K562 (cell line): ENCODE measurements around the gene IGF2R. TPM values are rescaled to one million over a fixed set of nuclear protein-coding genes. Genes with fewer than 3 reads are reported as not detected.

ENCODE experiments used
- ATAC-seq: fragments of 200-7000 bp; cut with Tn5 transposase; 3 replicates; pipeline ENCODE4 v1.9.1; 2020; ENCODE audit warnings: moderate library complexity
- BruUV-seq: library from RNA; stranded (reverse); fragments of 400-500 nt; replicated peaks from 2 replicates; lab custom pipeline; 2021; lab: Mats Ljungman, UMichigan
- CTCF ChIA-PET: fragments of 300-600 bp; formaldehyde crosslinking; extraction: SDS; loops from one replicate; lab custom pipeline; 2021; ENCODE audit warnings: low intra/inter-chr PET ratio; lab: Yijun Ruan, JAX
- POLR2A ChIA-PET: fragments of 300-600, 350-650 bp; sonication (Branson Sonifier 250); formaldehyde crosslinking; extraction: SDS; loops from one replicate; lab custom pipeline; 2021; ENCODE audit warnings: antibody characterized with exemption, inconsistent platforms; lab: Yijun Ruan, JAX
- DNase-seq, 4 experiments: peaks; one replicate each; pipeline versions ENCODE4 v3.0.0 to v3.0.0-alpha.2; 2011 to 2018; ENCODE audit warnings: low spot score in 3 of 4, mixed read lengths in 3 of 4; ENCODE audit errors: extremely low read depth in 1 of 4
- FAIRE-seq: peaks from 2 replicates; lab custom pipeline; 2011; peaks lifted over from hg19 to GRCh38; lab: Jason Lieb, UNC
- H2AFZ ChIP-seq: 2 replicates; pipeline ENCODE4 v1.6.0; 2011; ENCODE audit warnings: low read depth, low read length, control low read depth, inconsistent platforms
- H3K27ac ChIP-seq: fragments of 200-600 bp; 3 replicates; pipeline ENCODE4 v1.8.0; 2011; ENCODE audit warnings: low read depth, mild to moderate bottlenecking, control low read depth, inconsistent platforms, low read length, moderate library complexity, mixed read lengths; ENCODE audit errors: extremely low read depth
- H3K27me3 ChIP-seq, 2 experiments: fragments of 300-600 bp in 1 of 2; 2 replicates in 1 of 2; 3 replicates in 1 of 2; pipeline versions ENCODE4 v1.6.0 to v1.8.0; 2011; ENCODE audit warnings: inconsistent platforms in 2 of 2, low read length in 2 of 2, mild to moderate bottlenecking in 1 of 2, mixed read lengths in 1 of 2, moderate library complexity in 1 of 2; ENCODE audit not compliant: control insufficient read depth in 2 of 2, insufficient read depth in 2 of 2
- H3K36me3 ChIP-seq: fragments of 300-600 bp; 3 replicates; pipeline ENCODE4 v1.8.0; 2011; ENCODE audit warnings: mild to moderate bottlenecking, low read length, inconsistent platforms; ENCODE audit not compliant: control insufficient read depth, insufficient read depth
- H3K4me1 ChIP-seq, 2 experiments: fragments of 200-600 bp in 1 of 2; replicated peaks in 1 of 2; 2 replicates in 1 of 2; 3 replicates in 1 of 2; pipeline versions ENCODE4 v1.5.1 to v1.8.0; 2011; ENCODE audit warnings: inconsistent platforms in 2 of 2, low read length in 2 of 2, mild to moderate bottlenecking in 1 of 2, mixed read lengths in 1 of 2, moderate library complexity in 1 of 2; ENCODE audit not compliant: control insufficient read depth in 2 of 2, insufficient read depth in 2 of 2
- H3K4me2 ChIP-seq: 2 replicates; pipeline ENCODE4 v1.6.1; 2011; ENCODE audit warnings: low read length, control low read depth, inconsistent platforms, mixed read lengths; ENCODE audit not compliant: insufficient read depth
- H3K4me3 ChIP-seq: fragments of 200-600 bp; sonication (generic), shearing (Covaris generic); 2 replicates; pipeline ENCODE4 v1.5.1; 2016; ENCODE audit warnings: control low read depth, inconsistent platforms
- H3K79me2 ChIP-seq: fragments of 200-600 bp; 3 replicates; pipeline ENCODE4 v1.8.0; 2011; ENCODE audit warnings: low read length, inconsistent platforms; ENCODE audit not compliant: control insufficient read depth, insufficient read depth
- H3K9ac ChIP-seq, 2 experiments: 2 replicates each; pipeline versions ENCODE4 v1.6.0 to v1.6.1; 2011; ENCODE audit warnings: low read depth in 2 of 2, low read length in 2 of 2, control low read depth in 1 of 2, inconsistent platforms in 1 of 2, mild to moderate bottlenecking in 1 of 2, mixed read lengths in 1 of 2; ENCODE audit not compliant: insufficient read depth in 1 of 2
- H3K9me1 ChIP-seq: one replicate; pipeline ENCODE4 v1.6.0; 2011; ENCODE audit warnings: inconsistent platforms, mild to moderate bottlenecking, low read length, moderate library complexity; ENCODE audit not compliant: control insufficient read depth, insufficient read depth
- H3K9me3 ChIP-seq: replicated peaks from 2 replicates; pipeline ENCODE4 v1.5.1; 2011; ENCODE audit warnings: low read depth, low read length, inconsistent platforms; ENCODE audit not compliant: control insufficient read depth, insufficient read depth
- H4K20me1 ChIP-seq: replicated peaks from 2 replicates; pipeline ENCODE4 v1.6.1; 2011; ENCODE audit warnings: low read length, inconsistent platforms, mixed read lengths; ENCODE audit not compliant: control insufficient read depth, insufficient read depth
- HDAC2 ChIP-seq: fragments of 450-650 bp; IDR thresholded peaks from 2 replicates; pipeline ENCODE4 v1.6.1; 2016; ENCODE audit warnings: mild to moderate bottlenecking
- SAP30 ChIP-seq: fragments of 200-600 bp; sonication (generic); IDR thresholded peaks from 2 replicates; pipeline ENCODE4 v1.6.1; 2012; ENCODE audit warnings: borderline replicate concordance, low read depth, mild to moderate bottlenecking, moderate library complexity, low read length, control low read depth, inconsistent platforms; ENCODE audit not compliant: insufficient read depth, poor library complexity, severe bottlenecking
- WGBS: fragments of 100-300 bp; shearing (Covaris generic); methylation state at CpG from one replicate; pipeline ENCODE4 v1.1.6; 2016; ENCODE audit warnings: low coverage, mixed read lengths; ENCODE audit not compliant: insufficient coverage; ENCODE audit errors: missing lambda C conversion rate; 5-methylcytosine and 5-hydroxymethylcytosine counted together
- in situ Hi-C: fragments of 300-500 bp; cut with MboI; formaldehyde crosslinking; loops from 4 replicates; pipeline ENCODE4 v1.15.0; 2018; ENCODE audit warnings: inconsistent platforms, mixed read lengths
- intact Hi-C: fragments of 100-400 bp; cut with micrococcal nuclease; formaldehyde crosslinking; loops from 2 replicates; pipeline ENCODE4 v1.14.2; 2022
- polyA plus RNA-seq, 8 experiments: library from polyadenylated mRNA; depleted of rRNA in 4 of 8; stranded (reverse) in 5 of 8; unstranded in 3 of 8; fragments of >200 nt; fragmentation: Nextera tagmentation in 2 of 8; fragmentation: Illumina TruSeq in 1 of 8; extraction: Ambion mirVana in 2 of 8; extraction: Trizol in 1 of 8; gene quantifications; 2 replicates each; pipeline versions ENCODE4 v1.2.1 to v1.2.3, GENCODE V29; 2011 to 2014; ENCODE audit warnings: inconsistent platforms in 1 of 8, missing spikeins in 1 of 8
- total RNA-seq, 7 experiments: library from RNA; depleted of rRNA in 6 of 7; stranded (reverse); fragments of >200 nt in 6 of 7; fragmentation: Illumina TruSeq in 2 of 7; extraction: Trizol in 2 of 7; gene quantifications; 2 replicates each; pipeline versions ENCODE4 v1.2.1 to v1.2.3, GENCODE V29; 2011 to 2021; ENCODE audit warnings: low replicate concordance in 1 of 7
- TF ChIP-seq, protein P1 (sequence below): fragments of 450-650 bp; IDR thresholded peaks from 2 replicates; pipeline ENCODE4 v1.6.1; 2016; ENCODE audit warnings: mild to moderate bottlenecking, moderate library complexity
- TF ChIP-seq, protein P2 (sequence below), 2 experiments: fragments of 450-650 bp in 1 of 2; sonication (generic) in 1 of 2; formaldehyde crosslinking; conservative IDR thresholded peaks; 2 replicates each; pipeline versions ENCODE4 v1.4.0 to v1.8.1; 2020 to 2022; ENCODE audit warnings: mild to moderate bottlenecking in 1 of 2, missing genetic modification reagents in 1 of 2
- TF ChIP-seq, protein P3 (sequence below): sonication (generic); formaldehyde crosslinking; IDR thresholded peaks from 2 replicates; pipeline ENCODE4 v1.8.0; 2022; ENCODE audit warnings: mild to moderate bottlenecking, low read depth, missing genetic modification reagents

IGF2R gene
- total and polyA plus RNA-seq, 9 of the 15 experiments (the other 6 are each of a cell fraction or from before 2014, with no cell fraction given), result 3.5 to 92.3 (median 34.5) TPM

GRCh38 chr6:159981403-159982245, 12.7 kb downstream of the IGF2R start:
- ChIA-PET POLR2A (interaction anchor here (0.6 to 8.1 kb wide), 11 partner anchors 8 to 304 kb away, joined by 3 to 84 read pairs (median 3); no protein-coding TSS in a partner anchor), CTCF (interaction anchor here (0.6 kb wide), 1 partner anchor 15 kb away, joined by 3 read pairs; no protein-coding TSS in a partner anchor)
- peak; percentile 40 for ATAC-seq
- no peaks in the 10 kb centered on the region for H3K9me3 ChIP-seq
- peaks cover 59 to 82% of the 10 kb centered on the region in 2 experiments for H3K4me1 ChIP-seq
- H3K9me1 ChIP-seq, result peaks cover 17% of the 10 kb centered on the region
- peak overlapping the region; percentile 27 for H2AFZ ChIP-seq
- peaks cover 4% of the 10 kb centered on the region; the same call in 1 of the 3 replicates for H3K36me3 ChIP-seq
- H3K27ac ChIP-seq, result peak overlapping the region; percentile 71
- no peak overlapping the region for H3K4me3 ChIP-seq
- H3K4me2 ChIP-seq, result peak overlapping the region; percentile 65
- peaks cover 77% of the 10 kb centered on the region for H4K20me1 ChIP-seq
- no peaks in the 10 kb centered on the region for H3K27me3 ChIP-seq
- FAIRE-seq, result peak; percentile 15
- peaks cover 99% of the 10 kb centered on the region for H3K79me2 ChIP-seq
- DNase-seq, result peak in 2 of 4 experiments; percentile 61 to 74
- BruUV-seq, result no TSS peak
- peak overlapping the region; percentile 47 to 87 for H3K9ac ChIP-seq
- 19% methylated on average over 14 of the region's 16 CpGs for WGBS
- intact Hi-C loops (no loop called here), in situ Hi-C loops (no loop called here)
- TF ChIP-seq, protein P1, sequence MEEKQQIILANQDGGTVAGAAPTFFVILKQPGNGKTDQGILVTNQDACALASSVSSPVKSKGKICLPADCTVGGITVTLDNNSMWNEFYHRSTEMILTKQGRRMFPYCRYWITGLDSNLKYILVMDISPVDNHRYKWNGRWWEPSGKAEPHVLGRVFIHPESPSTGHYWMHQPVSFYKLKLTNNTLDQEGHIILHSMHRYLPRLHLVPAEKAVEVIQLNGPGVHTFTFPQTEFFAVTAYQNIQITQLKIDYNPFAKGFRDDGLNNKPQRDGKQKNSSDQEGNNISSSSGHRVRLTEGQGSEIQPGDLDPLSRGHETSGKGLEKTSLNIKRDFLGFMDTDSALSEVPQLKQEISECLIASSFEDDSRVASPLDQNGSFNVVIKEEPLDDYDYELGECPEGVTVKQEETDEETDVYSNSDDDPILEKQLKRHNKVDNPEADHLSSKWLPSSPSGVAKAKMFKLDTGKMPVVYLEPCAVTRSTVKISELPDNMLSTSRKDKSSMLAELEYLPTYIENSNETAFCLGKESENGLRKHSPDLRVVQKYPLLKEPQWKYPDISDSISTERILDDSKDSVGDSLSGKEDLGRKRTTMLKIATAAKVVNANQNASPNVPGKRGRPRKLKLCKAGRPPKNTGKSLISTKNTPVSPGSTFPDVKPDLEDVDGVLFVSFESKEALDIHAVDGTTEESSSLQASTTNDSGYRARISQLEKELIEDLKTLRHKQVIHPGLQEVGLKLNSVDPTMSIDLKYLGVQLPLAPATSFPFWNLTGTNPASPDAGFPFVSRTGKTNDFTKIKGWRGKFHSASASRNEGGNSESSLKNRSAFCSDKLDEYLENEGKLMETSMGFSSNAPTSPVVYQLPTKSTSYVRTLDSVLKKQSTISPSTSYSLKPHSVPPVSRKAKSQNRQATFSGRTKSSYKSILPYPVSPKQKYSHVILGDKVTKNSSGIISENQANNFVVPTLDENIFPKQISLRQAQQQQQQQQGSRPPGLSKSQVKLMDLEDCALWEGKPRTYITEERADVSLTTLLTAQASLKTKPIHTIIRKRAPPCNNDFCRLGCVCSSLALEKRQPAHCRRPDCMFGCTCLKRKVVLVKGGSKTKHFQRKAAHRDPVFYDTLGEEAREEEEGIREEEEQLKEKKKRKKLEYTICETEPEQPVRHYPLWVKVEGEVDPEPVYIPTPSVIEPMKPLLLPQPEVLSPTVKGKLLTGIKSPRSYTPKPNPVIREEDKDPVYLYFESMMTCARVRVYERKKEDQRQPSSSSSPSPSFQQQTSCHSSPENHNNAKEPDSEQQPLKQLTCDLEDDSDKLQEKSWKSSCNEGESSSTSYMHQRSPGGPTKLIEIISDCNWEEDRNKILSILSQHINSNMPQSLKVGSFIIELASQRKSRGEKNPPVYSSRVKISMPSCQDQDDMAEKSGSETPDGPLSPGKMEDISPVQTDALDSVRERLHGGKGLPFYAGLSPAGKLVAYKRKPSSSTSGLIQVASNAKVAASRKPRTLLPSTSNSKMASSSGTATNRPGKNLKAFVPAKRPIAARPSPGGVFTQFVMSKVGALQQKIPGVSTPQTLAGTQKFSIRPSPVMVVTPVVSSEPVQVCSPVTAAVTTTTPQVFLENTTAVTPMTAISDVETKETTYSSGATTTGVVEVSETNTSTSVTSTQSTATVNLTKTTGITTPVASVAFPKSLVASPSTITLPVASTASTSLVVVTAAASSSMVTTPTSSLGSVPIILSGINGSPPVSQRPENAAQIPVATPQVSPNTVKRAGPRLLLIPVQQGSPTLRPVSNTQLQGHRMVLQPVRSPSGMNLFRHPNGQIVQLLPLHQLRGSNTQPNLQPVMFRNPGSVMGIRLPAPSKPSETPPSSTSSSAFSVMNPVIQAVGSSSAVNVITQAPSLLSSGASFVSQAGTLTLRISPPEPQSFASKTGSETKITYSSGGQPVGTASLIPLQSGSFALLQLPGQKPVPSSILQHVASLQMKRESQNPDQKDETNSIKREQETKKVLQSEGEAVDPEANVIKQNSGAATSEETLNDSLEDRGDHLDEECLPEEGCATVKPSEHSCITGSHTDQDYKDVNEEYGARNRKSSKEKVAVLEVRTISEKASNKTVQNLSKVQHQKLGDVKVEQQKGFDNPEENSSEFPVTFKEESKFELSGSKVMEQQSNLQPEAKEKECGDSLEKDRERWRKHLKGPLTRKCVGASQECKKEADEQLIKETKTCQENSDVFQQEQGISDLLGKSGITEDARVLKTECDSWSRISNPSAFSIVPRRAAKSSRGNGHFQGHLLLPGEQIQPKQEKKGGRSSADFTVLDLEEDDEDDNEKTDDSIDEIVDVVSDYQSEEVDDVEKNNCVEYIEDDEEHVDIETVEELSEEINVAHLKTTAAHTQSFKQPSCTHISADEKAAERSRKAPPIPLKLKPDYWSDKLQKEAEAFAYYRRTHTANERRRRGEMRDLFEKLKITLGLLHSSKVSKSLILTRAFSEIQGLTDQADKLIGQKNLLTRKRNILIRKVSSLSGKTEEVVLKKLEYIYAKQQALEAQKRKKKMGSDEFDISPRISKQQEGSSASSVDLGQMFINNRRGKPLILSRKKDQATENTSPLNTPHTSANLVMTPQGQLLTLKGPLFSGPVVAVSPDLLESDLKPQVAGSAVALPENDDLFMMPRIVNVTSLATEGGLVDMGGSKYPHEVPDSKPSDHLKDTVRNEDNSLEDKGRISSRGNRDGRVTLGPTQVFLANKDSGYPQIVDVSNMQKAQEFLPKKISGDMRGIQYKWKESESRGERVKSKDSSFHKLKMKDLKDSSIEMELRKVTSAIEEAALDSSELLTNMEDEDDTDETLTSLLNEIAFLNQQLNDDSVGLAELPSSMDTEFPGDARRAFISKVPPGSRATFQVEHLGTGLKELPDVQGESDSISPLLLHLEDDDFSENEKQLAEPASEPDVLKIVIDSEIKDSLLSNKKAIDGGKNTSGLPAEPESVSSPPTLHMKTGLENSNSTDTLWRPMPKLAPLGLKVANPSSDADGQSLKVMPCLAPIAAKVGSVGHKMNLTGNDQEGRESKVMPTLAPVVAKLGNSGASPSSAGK, result peak; percentile 56; the same call in 1 of the 2 replicates
- TF ChIP-seq SAP30, result peak; percentile 50
- TF ChIP-seq, protein P2, sequence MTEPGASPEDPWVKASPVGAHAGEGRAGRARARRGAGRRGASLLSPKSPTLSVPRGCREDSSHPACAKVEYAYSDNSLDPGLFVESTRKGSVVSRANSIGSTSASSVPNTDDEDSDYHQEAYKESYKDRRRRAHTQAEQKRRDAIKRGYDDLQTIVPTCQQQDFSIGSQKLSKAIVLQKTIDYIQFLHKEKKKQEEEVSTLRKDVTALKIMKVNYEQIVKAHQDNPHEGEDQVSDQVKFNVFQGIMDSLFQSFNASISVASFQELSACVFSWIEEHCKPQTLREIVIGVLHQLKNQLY (CRISPR knock-in tag; conservative IDR thresholded peaks at IDR 0.05), result no peak
- TF ChIP-seq HDAC2, result peak; percentile 65; the same call in 1 of the 2 replicates
- TF ChIP-seq, protein P3, sequence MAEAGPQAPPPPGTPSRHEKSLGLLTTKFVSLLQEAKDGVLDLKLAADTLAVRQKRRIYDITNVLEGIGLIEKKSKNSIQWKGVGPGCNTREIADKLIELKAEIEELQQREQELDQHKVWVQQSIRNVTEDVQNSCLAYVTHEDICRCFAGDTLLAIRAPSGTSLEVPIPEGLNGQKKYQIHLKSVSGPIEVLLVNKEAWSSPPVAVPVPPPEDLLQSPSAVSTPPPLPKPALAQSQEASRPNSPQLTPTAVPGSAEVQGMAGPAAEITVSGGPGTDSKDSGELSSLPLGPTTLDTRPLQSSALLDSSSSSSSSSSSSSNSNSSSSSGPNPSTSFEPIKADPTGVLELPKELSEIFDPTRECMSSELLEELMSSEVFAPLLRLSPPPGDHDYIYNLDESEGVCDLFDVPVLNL (CRISPR knock-in tag), result no peak
